GM18511 (cell line): ENCODE measurements around the gene CARD6.
"Not testable (repeated sequence)": the region's sequence is repeated elsewhere in the genome, so short reads cannot be mapped to it uniquely, and the experiment has no call there.

Experiments
- ATAC-seq: cut with Tn5 transposase; IDR thresholded peaks from one replicate; pipeline ENCODE4 v1.9.1; 2021; ENCODE audit warnings: mild to moderate bottlenecking, moderate library complexity; ENCODE audit not compliant: unreplicated experiment

The CARD6 gene

GRCh38 chr5:40827188-40827977, 13.8 kb upstream of the CARD6 start:
- ATAC-seq = no peak

- no peak for ATAC-seq
Observed at GRCh38 chr5:40828021-40828631, 13.0 kb upstream of the CARD6 start.

- no peak for ATAC-seq
Observed at GRCh38 chr5:40828690-40829661, 12.2 kb upstream of the CARD6 start.

- ATAC-seq = no peak
Observed at GRCh38 chr5:40829748-40830533, 11.2 kb upstream of the CARD6 start.

GRCh38 chr5:40831346-40832210, 9.6 kb upstream of the CARD6 start:
- ATAC-seq = no peak

- no peak for ATAC-seq
Observed at GRCh38 chr5:40832345-40832744, 8.8 kb upstream of the CARD6 start.

- ATAC-seq = no peak
Observed at GRCh38 chr5:40833712-40834229, 7.4 kb upstream of the CARD6 start.

GRCh38 chr5:40834391-40834848, 6.7 kb upstream of the CARD6 start:
- no peak for ATAC-seq

- ATAC-seq = peak; percentile 96
Observed at GRCh38 chr5:40834849-40835787, 6.0 kb upstream of the CARD6 start, which contains the start of gene RPL37. RPL37 (minus strand) TSS chr5:40835222; CDS start chr5:40835185, 37 bp downstream.

- no peak for ATAC-seq
Observed at GRCh38 chr5:40838086-40838485, 3.1 kb upstream of the CARD6 start.

GRCh38 chr5:40842351-40842750, 1.2 kb downstream of the CARD6 start:
- no peak for ATAC-seq

- ATAC-seq = no peak
Observed at GRCh38 chr5:40844565-40844964, 3.4 kb downstream of the CARD6 start.

GRCh38 chr5:40846371-40846770, 5.2 kb downstream of the CARD6 start:
- ATAC-seq = no peak

- ATAC-seq = no peak
Observed at GRCh38 chr5:40847525-40847924, 6.4 kb downstream of the CARD6 start.

- no peak for ATAC-seq
Observed at GRCh38 chr5:40853632-40854192, 12.5 kb downstream of the CARD6 start.

- ATAC-seq = no peak
Observed at GRCh38 chr5:40860711-40861110, 19.5 kb downstream of the CARD6 start.

GRCh38 chr5:40865004-40865403, 23.8 kb downstream of the CARD6 start:
- not testable (repeated sequence) for ATAC-seq

GRCh38 chr5:40866844-40867243, 25.7 kb downstream of the CARD6 start:
- ATAC-seq = no peak
